GM12878 (cell line): ENCODE data around the gene APH1B.

Experiments used
- PAX5 ChIP-seq: IDR thresholded peaks from 2 replicates; pipeline ENCODE4 v1.6.1; 2011; ENCODE audit warnings: low read depth, low read length, borderline replicate concordance
- SP1 ChIP-seq: IDR thresholded peaks from one replicate; pipeline ENCODE4 v1.6.1; 2011; ENCODE audit warnings: low read depth, low read length
- TF ChIP-seq, protein P1 (sequence below): IDR thresholded peaks from 2 replicates; pipeline ENCODE4 v1.6.1; 2012; ENCODE audit warnings: mild to moderate bottlenecking, low read depth, low read length

- no peak for TF ChIP-seq PAX5
- no peak for TF ChIP-seq SP1
- TF ChIP-seq, protein P1, sequence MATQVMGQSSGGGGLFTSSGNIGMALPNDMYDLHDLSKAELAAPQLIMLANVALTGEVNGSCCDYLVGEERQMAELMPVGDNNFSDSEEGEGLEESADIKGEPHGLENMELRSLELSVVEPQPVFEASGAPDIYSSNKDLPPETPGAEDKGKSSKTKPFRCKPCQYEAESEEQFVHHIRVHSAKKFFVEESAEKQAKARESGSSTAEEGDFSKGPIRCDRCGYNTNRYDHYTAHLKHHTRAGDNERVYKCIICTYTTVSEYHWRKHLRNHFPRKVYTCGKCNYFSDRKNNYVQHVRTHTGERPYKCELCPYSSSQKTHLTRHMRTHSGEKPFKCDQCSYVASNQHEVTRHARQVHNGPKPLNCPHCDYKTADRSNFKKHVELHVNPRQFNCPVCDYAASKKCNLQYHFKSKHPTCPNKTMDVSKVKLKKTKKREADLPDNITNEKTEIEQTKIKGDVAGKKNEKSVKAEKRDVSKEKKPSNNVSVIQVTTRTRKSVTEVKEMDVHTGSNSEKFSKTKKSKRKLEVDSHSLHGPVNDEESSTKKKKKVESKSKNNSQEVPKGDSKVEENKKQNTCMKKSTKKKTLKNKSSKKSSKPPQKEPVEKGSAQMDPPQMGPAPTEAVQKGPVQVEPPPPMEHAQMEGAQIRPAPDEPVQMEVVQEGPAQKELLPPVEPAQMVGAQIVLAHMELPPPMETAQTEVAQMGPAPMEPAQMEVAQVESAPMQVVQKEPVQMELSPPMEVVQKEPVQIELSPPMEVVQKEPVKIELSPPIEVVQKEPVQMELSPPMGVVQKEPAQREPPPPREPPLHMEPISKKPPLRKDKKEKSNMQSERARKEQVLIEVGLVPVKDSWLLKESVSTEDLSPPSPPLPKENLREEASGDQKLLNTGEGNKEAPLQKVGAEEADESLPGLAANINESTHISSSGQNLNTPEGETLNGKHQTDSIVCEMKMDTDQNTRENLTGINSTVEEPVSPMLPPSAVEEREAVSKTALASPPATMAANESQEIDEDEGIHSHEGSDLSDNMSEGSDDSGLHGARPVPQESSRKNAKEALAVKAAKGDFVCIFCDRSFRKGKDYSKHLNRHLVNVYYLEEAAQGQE, result no peak
Observed at GRCh38 chr15:63251701-63252100, 25.7 kb upstream of the APH1B start.
